ENCODE data around the gene BCAP31.
A peak's percentile ranks its signal among the peaks of the same experiment; 100 is the strongest.
"Not testable (repeated sequence)": the region's sequence is repeated elsewhere in the genome, so short reads cannot be mapped to it uniquely, and the experiment has no call there.

The BCAP31 gene

DNA sequence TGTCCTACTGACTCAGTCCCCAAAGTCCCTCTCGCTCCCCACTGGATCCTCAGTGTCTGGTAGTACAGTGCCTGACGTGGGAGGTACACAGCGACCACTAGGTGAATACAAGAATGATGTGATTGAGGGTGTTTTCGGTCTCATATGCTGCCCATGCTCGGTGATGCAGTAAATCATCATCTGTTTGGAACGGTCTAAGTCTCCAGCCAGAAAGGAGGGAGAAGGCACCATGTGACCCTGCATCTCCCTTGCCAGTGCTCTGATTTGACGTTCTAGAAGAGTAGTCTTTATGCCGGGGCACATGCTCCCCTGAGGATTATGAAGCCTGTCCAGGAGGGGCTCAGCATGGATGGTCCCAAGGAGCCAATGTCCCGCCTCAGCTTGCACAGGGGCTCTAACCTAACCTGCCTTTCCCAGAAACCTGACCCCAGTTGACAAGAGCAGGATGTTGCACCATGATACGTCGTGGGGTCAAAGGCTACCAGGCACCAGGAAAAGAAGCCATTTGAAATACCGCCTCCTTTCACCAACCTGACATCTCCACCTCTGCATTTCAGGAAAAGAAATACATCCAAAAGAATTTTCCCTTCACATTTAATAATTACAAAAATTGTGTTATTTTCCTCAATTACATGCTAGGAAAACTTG is 26.1 kb upstream of the BCAP31 start:
- H3K4me1 ChIP-seq (ENCODE audit: control insufficient read depth, insufficient read depth, low read length), result peaks cover 8% of the 10 kb centered on the region
- no peak overlapping the region for H3K9ac ChIP-seq (ENCODE audit: low read length)
- peaks cover 7% of the 10 kb centered on the region for H3K27me3 ChIP-seq (replicated peaks; ENCODE audit: control insufficient read depth, insufficient read depth, low read length)
- DNase-seq (ENCODE audit: low read depth), result no peak
- no peaks in the 10 kb centered on the region for H3K36me3 ChIP-seq (ENCODE audit: control insufficient read depth, insufficient read depth, low read length, severe bottlenecking)
- no peaks in the 10 kb centered on the region for H3K9me3 ChIP-seq (ENCODE audit: control insufficient read depth, low read length)
- H3K4me3 ChIP-seq (ENCODE audit: low read length), result no peak overlapping the region

DNA sequence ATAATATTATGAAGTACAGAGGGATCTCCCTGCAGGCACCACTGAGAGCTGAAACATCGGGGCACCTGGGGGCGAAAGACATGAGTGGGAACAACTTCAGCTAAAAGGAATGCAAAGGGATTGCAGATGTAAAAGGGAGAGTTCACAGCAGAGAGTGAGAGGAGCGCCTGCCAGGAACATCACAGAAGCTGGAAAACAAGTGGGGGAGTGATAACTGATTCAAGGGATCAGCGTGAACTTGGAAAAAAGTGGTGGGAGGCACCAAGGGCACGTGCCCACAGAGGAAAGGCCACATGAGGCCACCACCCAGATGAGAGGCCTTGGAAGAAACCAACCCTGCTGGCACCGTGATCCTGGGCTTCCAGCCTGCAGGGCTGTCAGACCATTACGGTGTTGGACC is 24.8 kb upstream of the BCAP31 start:
- not testable (repeated sequence) for H3K27me3 ChIP-seq (replicated peaks; ENCODE audit: control insufficient read depth, insufficient read depth, low read length); H3K9me3 ChIP-seq (ENCODE audit: control insufficient read depth, low read length); DNase-seq (ENCODE audit: low read depth); H3K36me3 ChIP-seq (ENCODE audit: control insufficient read depth, insufficient read depth, low read length, severe bottlenecking); H3K4me1 ChIP-seq (ENCODE audit: control insufficient read depth, insufficient read depth, low read length); H3K4me3 ChIP-seq (ENCODE audit: low read length); H3K9ac ChIP-seq (ENCODE audit: low read length)

DNA sequence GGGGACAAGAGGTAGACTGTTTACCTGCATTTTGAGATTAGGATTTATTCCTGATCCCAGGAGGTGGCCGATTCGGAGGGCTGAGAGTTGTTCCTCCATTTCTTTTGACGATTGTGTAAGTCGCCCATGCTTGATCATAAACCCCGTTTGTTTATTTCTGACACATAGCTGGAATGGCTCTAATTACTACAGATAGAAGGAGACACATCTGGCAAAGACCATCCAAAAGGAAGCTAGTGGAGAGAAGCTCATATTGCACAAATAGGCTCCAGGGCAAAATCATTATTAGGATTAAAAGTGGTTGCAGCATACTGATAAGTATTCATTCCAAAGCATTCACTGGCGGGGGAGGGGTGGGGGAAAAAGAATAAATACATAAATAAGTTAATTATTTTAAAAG is 22.8 kb upstream of the BCAP31 start:
- DNase-seq (ENCODE audit: low read depth); H3K27me3 ChIP-seq (replicated peaks; ENCODE audit: control insufficient read depth, insufficient read depth, low read length); H3K9ac ChIP-seq (ENCODE audit: low read length); H3K9me3 ChIP-seq (ENCODE audit: control insufficient read depth, low read length); H3K36me3 ChIP-seq (ENCODE audit: control insufficient read depth, insufficient read depth, low read length, severe bottlenecking); H3K4me3 ChIP-seq (ENCODE audit: low read length): not testable (repeated sequence)
- peaks cover 13% of the 10 kb centered on the region for H3K4me1 ChIP-seq (ENCODE audit: control insufficient read depth, insufficient read depth, low read length)

DNA sequence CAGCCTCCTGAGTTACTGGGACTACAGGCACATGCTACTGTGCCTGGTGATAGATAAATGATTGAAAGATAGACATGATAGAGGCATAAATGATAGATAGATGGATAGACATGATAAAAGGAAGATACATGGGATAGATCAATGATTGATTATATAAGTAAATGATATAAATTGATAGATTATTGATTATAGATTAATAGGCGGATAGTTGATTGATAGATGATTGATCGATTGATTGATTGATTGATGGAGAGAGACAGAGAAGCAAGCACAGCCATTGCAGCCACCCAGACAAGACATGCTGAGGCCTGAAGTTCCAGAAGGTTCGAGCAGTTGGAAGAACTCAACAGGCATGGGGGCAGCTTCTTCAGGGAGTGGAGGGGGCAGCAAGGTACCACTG is 22.2 kb upstream of the BCAP31 start:
- H3K4me1 ChIP-seq (ENCODE audit: control insufficient read depth, insufficient read depth, low read length), result peaks cover 13% of the 10 kb centered on the region
- no peak overlapping the region for H3K4me3 ChIP-seq (ENCODE audit: low read length)
- no peaks in the 10 kb centered on the region for H3K9me3 ChIP-seq (ENCODE audit: control insufficient read depth, low read length)
- no peak for DNase-seq (ENCODE audit: low read depth)
- H3K9ac ChIP-seq (ENCODE audit: low read length), result no peak overlapping the region
- H3K27me3 ChIP-seq (replicated peaks; ENCODE audit: control insufficient read depth, insufficient read depth, low read length), result peaks cover 7% of the 10 kb centered on the region
- H3K36me3 ChIP-seq (ENCODE audit: control insufficient read depth, insufficient read depth, low read length, severe bottlenecking), result no peaks in the 10 kb centered on the region

DNA sequence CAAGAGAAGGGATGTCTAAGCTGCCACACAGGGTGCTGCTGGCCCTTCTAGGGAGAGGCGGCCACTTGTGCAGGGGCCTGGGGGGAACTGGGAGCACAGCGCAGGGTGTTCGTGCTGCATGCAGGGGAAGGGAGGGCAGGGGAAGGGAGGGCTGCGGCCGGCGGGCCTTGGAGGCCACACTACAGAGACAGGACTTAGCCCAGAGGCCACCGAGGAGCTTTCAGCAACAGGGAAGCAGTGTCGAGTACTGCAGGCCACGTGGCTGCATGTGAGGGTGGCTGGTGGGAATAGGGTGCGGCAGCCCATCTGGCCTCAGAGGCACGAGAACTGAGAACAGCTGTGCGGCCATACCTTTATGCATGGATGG is 20.9 kb upstream of the BCAP31 start:
- not testable (repeated sequence) for H3K9ac ChIP-seq (ENCODE audit: low read length); H3K36me3 ChIP-seq (ENCODE audit: control insufficient read depth, insufficient read depth, low read length, severe bottlenecking); H3K4me3 ChIP-seq (ENCODE audit: low read length); H3K9me3 ChIP-seq (ENCODE audit: control insufficient read depth, low read length); H3K27me3 ChIP-seq (replicated peaks; ENCODE audit: control insufficient read depth, insufficient read depth, low read length); DNase-seq (ENCODE audit: low read depth)
- H3K4me1 ChIP-seq (ENCODE audit: control insufficient read depth, insufficient read depth, low read length), result peaks cover 13% of the 10 kb centered on the region

DNA sequence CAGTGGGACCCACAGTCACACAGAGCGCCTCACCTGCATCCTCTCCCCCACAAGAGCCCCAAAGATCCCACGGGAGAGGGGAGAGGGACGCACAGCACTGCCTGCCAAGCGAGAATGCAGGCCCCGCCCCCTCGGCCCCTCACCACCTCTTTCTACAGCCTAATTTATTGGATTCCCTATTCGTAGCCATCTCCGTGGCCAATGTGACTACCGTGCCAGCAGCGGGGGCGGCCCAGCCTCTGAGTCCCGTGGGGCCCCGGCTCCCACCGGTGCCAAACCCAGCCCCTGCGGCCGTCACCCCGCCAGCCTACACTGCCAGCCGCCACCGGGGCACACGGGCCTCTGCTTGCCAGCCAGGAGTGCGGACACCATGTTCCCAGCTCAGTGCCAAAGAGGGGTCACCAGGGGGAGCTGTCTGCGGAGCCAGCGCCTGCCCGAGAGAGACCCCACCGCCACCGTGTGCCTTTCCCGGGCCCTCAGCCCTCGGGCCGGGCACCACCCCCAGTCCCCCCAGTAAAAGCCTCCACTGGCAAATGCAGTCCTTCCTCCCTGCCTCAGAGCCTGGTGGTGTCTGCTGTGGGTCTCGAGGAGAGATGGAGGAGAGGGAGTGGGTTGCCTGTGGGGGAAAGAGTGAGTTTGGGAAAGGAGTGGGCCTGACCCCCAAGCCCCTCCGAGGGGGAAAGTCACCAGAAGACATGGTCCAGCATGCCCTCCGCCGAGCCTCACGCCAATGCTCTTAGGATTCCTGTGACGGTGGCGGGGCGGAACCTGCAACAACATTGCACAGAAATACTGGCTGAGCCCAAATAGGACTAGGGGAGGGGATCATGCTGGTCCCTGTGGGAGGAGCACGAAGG is 20.3 kb upstream of the BCAP31 start:
- peak overlapping the region; percentile 49 for H3K9ac ChIP-seq (ENCODE audit: low read length)
- no peaks in the 10 kb centered on the region for H3K9me3 ChIP-seq (ENCODE audit: control insufficient read depth, low read length)
- no peak overlapping the region for H3K4me3 ChIP-seq (ENCODE audit: low read length)
- no peaks in the 10 kb centered on the region for H3K27me3 ChIP-seq (replicated peaks; ENCODE audit: control insufficient read depth, insufficient read depth, low read length)
- no peak for DNase-seq (ENCODE audit: low read depth)
- H3K36me3 ChIP-seq (ENCODE audit: control insufficient read depth, insufficient read depth, low read length, severe bottlenecking), result peaks cover 4% of the 10 kb centered on the region
- peaks cover 13% of the 10 kb centered on the region for H3K4me1 ChIP-seq (ENCODE audit: control insufficient read depth, insufficient read depth, low read length)

DNA sequence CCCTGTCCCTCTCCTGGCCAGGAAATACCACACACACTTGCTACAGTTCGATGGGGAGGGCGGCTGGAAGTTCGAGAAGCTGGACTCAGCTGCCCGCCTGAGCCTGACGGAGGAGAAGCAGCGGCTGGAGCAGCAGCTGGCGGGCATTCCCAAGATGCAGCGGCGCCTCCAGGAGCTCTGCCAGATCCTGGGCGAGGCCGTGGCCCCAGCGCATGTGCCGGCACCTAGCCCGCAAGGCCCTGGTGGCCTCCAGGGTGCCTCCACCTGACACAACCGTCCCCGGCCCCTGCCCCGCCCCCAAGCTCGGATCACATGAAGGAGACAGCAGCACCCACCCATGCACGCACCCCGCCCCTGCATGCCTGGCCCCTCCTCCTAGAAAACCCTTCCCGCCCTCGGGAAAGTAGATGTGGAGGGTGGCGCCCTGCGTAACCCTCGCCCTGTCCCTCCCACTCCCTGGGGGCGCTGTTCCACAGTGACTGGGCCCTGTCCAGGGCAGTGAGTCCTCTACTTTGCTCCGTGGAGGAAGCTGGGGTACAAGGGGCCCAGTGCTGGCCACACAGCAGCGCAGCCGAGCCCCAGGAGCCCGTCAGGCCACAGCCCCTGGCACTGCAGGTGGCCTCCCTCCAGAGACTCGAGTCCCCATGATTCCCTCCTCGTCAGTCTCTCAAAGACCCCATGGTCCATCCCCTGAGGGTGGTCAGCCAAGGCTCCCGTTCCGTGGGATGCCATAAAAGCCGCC is 19.5 kb upstream of the BCAP31 start:
- not testable (repeated sequence) for DNase-seq (ENCODE audit: low read depth); H3K9me3 ChIP-seq (ENCODE audit: control insufficient read depth, low read length); H3K36me3 ChIP-seq (ENCODE audit: control insufficient read depth, insufficient read depth, low read length, severe bottlenecking); H3K4me3 ChIP-seq (ENCODE audit: low read length); H3K27me3 ChIP-seq (replicated peaks; ENCODE audit: control insufficient read depth, insufficient read depth, low read length)
- peaks cover 13% of the 10 kb centered on the region for H3K4me1 ChIP-seq (ENCODE audit: control insufficient read depth, insufficient read depth, low read length)
- H3K9ac ChIP-seq (ENCODE audit: low read length), result peak overlapping the region; percentile 49

DNA sequence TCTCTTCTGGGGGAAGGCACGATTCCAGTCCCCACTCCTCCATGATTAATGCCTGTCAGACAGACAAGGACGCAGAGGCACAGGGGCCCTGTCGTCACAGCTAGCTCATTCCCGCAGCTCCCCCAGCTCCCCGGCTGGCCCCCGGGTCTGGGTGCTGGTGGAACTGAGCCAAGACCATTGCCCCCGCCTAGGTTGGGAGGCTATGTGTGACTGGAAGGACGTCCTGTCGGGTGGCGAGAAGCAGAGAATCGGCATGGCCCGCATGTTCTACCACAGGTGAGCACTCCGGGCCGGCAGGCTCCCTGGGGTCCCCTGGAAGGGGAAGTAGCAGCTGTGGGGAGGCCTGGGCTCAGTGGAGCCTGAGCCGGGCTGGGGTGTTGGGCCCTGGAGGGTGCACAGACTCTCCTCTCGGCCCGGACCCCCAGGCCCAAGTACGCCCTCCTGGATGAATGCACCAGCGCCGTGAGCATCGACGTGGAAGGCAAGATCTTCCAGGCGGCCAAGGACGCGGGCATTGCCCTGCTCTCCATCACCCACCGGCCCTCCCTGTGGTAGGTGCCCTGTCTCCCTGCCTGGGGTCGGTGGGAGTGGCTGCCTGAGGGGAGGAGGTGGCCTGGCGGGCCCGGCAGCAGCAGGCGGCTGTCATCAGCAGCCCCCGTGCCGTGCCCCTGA is 18.7 kb upstream of the BCAP31 start:
- H3K9ac ChIP-seq (ENCODE audit: low read length); DNase-seq (ENCODE audit: low read depth); H3K4me3 ChIP-seq (ENCODE audit: low read length); H3K36me3 ChIP-seq (ENCODE audit: control insufficient read depth, insufficient read depth, low read length, severe bottlenecking); H3K9me3 ChIP-seq (ENCODE audit: control insufficient read depth, low read length); H3K27me3 ChIP-seq (replicated peaks; ENCODE audit: control insufficient read depth, insufficient read depth, low read length): not testable (repeated sequence)
- peaks cover 13% of the 10 kb centered on the region for H3K4me1 ChIP-seq (ENCODE audit: control insufficient read depth, insufficient read depth, low read length)

DNA sequence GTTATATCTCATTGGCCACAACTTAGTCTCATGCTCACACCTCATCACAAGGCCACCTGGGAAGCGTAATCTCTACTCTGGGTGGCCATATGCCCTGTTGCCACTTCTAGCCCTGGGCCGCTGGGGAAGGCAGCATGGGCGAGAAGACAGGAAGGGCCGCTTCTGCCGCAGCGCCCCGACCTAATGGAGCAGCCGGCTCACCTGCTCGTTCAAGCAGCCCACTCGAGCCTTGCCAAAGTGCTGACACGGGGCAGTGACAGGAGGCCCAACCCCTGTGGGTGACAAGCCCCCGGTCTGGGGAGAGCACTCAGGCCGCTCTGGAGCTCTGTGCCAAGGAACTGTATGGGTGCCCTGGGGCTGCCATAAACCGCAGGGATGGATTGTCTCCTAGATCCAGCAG is 17.9 kb upstream of the BCAP31 start:
- H3K9ac ChIP-seq (ENCODE audit: low read length); H3K4me3 ChIP-seq (ENCODE audit: low read length); H3K36me3 ChIP-seq (ENCODE audit: control insufficient read depth, insufficient read depth, low read length, severe bottlenecking); DNase-seq (ENCODE audit: low read depth); H3K4me1 ChIP-seq (ENCODE audit: control insufficient read depth, insufficient read depth, low read length); H3K27me3 ChIP-seq (replicated peaks; ENCODE audit: control insufficient read depth, insufficient read depth, low read length); H3K9me3 ChIP-seq (ENCODE audit: control insufficient read depth, low read length): not testable (repeated sequence)

DNA sequence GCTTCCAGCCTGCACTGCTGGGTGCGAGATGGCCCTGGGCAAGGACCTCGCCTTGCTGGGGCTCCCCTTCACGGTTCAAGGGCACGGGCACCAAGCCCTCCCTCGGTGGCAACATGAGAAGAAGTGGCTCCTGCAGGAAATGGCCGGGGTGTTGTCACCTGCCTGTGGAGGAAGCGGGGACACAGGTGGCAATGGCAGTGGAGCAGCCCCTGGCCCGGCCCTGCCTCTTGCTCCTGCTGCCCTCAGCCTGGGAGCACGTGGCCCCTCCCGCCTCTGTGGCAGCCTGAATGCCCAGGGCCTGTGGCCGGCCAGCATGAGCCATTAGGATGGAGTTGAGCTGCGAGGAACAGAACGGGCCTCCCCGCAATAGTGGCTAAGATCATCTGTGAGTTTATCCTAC is 17.3 kb upstream of the BCAP31 start:
- H3K27me3 ChIP-seq (replicated peaks; ENCODE audit: control insufficient read depth, insufficient read depth, low read length), result no peaks in the 10 kb centered on the region
- peaks cover 6% of the 10 kb centered on the region for H3K4me1 ChIP-seq (ENCODE audit: control insufficient read depth, insufficient read depth, low read length)
- H3K9me3 ChIP-seq (ENCODE audit: control insufficient read depth, low read length), result no peaks in the 10 kb centered on the region
- H3K36me3 ChIP-seq (ENCODE audit: control insufficient read depth, insufficient read depth, low read length, severe bottlenecking), result peaks cover 15% of the 10 kb centered on the region
- no peak overlapping the region for H3K9ac ChIP-seq (ENCODE audit: low read length)
- no peak for DNase-seq (ENCODE audit: low read depth)
- H3K4me3 ChIP-seq (ENCODE audit: low read length), result no peak overlapping the region

DNA sequence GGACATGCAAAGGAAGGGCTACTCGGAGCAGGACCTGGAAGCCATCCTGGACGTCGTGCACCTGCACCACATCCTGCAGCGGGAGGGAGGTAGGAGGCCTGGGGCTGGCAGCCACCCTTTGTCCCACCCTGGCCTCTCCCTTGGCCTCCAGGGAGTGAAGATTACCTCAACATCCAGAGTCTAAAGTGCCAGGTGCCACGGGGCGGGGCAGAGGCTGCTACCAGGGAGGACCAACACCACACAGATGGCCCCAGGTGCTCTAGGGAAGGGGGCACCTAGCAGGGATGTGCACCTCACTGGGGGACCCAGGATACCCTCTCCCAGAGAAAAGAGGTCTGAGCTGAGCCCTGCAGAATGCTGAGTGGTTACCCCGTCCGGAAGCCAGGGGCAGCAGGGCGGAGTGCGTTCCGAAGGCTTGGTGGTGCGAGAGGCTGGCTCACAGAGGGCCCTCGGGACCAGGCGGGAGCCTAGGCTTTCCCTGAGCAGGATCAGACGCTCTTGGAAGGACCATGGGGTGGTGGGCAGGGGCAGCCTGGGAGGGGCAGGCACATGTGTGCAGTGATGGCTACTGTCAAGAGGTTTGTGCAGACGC is 16.5 kb upstream of the BCAP31 start:
- Histone ChIP-seq H3K9ac (ENCODE audit: low read length) (no peak overlapping the region), H3K9me3 (ENCODE audit: control insufficient read depth, low read length) (no peaks in the 10 kb centered on the region), H3K4me1 (ENCODE audit: control insufficient read depth, insufficient read depth, low read length) (peaks cover 5% of the 10 kb centered on the region), H3K27me3 (replicated peaks; ENCODE audit: control insufficient read depth, insufficient read depth, low read length) (no peaks in the 10 kb centered on the region), H3K4me3 (ENCODE audit: low read length) (no peak overlapping the region), H3K36me3 (ENCODE audit: control insufficient read depth, insufficient read depth, low read length, severe bottlenecking) (peaks cover 16% of the 10 kb centered on the region)
- no peak for DNase-seq (ENCODE audit: low read depth)
